ENCODE measurements around the gene TBC1D16.

- TF ChIP-seq CTCF (IDR thresholded peaks at IDR 0.05) (no peak), POLR2AphosphoS5 (IDR thresholded peaks at IDR 0.05) (peak in 1 of 3 donors; percentile 8)
Measured at GRCh38 chr17:80063830-80064585, 28.3 kb upstream of the TBC1D16 start.

Measured in breast epithelium (tissue), 3 donors.